Activated CD4-positive, CD25-positive, alpha-beta regulatory T cell (primary cell): Measurements from ENCODE around the gene ZNF646.

Experiments
- DNase-seq, 4 experiments: peaks; one replicate each; lab custom pipeline; 2025; lab: John Stamatoyannopoulos, UW

The ZNF646 gene

DNA sequence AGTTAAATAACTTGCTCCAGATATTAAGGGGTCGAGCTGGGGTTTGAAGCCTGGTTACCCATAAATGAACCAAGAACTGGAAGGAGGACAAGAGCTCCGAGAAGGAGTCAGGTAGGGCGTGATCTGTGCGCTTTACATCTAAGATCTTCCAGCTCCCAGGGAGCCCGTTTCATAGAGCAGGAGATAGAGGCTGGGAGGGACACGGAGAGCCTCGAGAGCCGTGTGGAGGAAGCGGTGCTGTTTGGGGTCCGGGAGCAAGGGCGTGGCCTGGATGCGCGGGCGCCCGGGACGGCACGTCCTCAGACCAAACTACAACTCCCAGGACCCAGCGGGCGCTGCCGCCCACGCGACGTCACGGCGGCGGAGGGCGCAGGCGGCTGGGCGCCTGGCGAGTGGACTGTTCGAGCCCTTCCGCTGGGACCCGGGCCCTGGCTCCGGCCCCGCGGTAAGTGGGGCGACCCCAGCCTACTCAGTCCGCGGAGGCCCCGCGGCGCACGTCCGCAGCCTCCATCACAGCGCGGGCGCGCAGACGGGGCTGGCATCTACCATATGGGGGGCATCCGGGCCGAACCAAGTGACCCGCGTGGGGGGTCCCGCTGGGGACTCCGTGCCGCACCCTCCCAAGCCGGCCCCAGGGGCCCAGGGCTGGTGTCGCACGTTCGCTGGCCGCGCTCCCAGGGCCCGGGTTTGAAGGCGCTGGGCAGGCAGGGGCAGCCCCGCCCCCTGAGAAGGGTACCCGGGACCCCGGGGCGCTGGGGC lies 34.0 kb downstream of the ZNF646 start, which contains the start of gene BCKDK:
Gene BCKDK (plus strand): TSS at position 352 of the 759 bp plus-strand sequence. CDS start 838 bp downstream, outside the sequence.
- peak; percentile 18 to 50 (median 38) for DNase-seq

DNA sequence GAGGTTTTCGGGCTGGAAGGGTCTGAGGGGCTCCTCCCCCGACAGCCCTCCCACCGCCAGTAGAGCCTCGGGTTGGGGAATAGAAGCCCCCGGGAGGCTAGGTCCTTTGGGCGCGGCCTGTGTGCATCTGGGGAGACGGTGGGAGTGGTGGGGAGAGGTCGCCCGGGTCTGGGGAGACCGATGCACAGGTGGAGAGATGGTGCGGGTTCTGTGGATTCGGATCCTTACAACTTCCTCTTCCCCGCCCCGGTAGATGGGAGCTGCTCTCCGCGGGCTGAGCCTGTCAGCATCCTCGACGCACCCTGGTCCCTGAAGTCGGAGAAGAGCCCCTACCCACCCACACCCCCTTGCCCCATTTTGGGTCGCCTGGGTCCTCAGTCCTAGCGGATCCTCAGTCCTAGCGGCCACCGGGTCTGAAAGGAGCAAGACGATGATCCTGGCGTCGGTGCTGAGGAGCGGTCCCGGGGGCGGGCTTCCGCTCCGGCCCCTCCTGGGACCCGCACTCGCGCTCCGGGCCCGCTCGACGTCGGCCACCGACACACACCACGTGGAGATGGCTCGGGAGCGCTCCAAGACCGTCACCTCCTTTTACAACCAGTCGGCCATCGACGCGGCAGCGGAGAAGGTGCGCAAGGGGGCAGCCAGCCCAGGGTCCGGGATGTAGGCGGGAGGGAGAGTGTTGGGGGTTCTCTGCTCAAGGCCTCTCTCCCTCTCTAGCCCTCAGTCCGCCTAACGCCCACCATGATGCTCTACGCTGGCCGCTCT lies 34.8 kb downstream of the ZNF646 start:
- DNase-seq = no peak

DNA sequence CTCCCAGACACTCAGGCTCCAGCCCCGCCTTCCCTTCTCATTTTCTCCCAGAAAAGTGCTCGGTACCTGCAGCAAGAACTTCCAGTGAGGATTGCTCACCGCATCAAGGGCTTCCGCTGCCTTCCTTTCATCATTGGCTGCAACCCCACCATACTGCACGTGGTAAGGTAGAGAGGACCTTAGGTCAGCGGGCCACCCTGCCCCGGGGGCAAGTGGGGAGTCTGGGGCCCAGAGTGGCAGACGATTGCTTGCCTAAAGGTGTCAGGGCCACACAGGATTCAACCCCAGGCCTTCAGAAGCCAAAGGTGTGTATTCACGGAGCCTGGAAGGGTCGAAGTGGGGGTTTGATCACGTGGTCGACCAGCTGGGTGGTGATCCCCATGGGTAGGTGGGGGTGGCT lies 35.4 kb downstream of the ZNF646 start:
- DNase-seq = no peak

DNA sequence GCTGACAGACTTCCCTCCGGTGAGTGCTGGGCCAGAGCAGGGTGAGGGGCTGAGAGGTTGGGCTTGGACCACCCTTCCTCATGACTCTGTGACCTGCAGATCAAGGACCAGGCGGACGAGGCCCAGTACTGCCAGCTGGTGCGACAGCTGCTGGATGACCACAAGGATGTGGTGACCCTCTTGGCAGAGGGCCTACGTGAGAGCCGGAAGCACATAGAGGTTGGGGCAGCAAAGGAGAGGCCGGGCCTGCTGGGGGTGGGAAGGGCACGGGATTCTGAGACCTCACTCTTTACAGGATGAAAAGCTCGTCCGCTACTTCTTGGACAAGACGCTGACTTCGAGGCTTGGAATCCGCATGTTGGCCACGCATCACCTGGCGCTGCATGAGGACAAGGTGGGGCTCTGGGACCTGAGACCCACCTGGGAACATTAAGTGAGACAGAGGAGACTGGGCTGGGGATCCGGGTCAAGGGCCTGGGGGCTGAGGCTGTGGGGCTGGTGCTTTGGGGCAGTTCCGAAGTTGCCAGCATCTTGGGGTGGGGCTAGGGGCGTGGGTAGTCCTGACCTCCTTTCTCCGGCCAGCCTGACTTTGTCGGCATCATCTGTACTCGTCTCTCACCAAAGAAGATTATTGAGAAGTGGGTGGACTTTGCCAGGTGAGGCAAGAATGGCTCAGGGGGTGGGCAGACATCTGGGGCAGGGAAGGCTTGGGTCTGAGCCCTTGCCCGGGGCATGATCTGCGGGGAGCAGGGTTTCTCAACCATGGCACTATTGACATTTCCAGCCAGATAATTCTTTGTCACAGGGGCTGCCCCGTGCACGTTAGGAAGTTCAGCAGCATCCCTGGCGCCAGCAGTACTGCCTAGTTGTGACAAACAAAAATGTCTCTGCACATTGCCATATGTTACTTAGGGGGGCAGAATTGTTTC lies 36.1 kb downstream of the ZNF646 start:
- DNase-seq = no peak

DNA sequence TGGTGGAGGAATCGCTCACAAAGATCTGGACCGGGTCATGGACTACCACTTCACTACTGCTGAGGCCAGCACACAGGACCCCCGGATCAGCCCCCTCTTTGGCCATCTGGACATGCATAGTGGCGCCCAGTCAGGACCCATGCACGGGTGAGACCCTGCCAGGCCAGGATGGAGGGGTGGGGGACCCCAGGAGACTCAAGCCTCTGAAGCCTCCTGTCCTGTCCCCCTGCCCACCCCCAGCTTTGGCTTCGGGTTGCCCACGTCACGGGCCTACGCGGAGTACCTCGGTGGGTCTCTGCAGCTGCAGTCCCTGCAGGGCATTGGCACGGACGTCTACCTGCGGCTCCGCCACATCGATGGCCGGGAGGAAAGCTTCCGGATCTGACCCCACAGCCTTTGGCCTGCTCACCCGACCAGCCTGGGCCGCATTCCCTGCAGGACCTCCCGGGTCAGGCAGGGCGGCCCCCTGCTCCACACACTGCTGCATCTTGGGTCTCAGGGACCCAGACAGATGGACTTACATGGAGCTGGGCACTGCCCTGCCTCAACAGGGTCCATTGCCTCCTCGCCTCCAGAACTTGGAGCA lies 37.8 kb downstream of the ZNF646 start:
- DNase-seq = no peak

DNA sequence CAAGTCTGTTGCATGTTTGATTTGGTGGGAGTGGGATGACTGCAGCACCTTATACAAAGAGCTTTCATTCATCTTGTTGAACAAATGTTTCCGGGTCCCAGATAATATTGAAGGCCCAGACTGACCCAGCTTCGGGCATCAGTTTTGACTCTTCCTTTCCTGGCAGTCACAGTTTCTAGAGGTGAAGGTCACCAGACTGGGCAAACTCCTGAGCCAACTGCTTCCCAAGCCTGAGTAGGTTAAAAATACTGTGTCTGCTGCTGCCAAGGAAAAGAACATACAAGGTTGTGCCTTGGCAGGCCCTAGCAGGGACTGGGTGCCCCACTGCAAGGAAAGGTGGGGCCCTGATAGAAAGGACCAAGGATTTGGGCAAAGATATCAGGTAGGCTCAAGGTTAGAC lies 38.5 kb downstream of the ZNF646 start:
- no peak for DNase-seq

DNA sequence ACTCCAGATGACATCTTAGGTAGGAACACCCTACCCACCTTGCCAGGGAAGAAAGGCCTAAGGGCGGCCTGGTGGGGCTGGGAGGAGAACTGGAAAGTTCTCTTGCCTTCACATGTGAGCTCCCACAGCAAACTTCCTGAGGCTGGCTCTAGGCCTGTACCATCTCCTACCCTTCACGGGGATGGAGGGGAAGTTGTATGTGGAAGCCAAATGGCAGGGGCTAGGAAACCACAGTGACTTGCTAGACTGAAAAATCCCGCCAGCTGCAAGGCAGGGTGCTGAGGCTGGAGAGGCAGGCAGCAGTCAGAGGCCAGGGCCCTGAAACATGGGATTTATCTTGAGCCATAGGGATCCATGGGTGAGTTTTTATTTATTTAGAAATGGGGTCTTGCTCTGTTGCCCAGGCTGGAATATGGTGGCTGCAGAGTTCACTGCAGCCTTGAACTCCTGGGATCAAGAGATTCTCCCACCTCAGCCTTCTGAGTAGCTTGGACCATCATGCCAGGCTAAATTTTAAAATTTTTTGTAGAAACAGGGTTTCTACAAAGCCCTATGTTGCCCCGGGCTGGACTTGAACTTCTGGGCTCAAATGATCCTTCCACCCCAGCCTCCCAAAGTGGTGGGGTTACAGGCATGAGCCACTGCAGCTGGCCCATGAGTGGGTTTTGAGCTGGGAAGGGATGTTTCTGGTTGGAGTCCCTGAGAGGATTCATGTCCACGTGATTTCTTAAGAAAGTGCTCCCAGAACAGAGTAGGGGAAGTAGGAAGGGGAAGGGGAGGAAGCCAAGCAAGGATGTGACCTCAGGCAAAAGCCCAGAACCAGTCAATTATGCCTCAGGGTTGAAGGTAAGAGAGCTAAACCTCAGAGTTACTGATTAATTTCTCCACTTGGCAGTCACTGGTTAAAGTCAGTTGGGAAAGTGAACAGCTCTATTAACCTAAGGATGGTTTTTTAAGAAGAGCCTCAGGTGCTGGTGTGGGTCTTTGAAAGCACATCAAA lies 39.2 kb downstream of the ZNF646 start:
- DNase-seq = no peak

DNA sequence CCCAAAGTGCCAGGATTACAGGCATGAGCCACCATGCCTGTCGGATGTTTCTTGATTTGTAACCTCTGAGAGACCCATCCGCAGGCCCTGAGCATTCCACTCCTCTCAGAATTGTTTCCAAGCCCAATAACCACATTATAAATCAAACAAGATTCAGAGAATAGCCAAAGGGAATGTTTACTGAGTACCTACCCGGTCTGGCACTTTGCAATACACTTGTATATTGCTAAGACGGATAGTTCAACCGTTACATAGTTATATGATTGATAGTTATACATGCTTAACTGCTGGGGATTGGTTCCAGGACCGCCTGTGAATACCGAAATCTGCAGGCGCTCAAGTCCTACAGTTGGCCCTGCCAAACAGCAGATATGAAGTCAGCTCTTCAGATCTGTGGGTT lies 40.2 kb downstream of the ZNF646 start:
- DNase-seq = no peak

DNA sequence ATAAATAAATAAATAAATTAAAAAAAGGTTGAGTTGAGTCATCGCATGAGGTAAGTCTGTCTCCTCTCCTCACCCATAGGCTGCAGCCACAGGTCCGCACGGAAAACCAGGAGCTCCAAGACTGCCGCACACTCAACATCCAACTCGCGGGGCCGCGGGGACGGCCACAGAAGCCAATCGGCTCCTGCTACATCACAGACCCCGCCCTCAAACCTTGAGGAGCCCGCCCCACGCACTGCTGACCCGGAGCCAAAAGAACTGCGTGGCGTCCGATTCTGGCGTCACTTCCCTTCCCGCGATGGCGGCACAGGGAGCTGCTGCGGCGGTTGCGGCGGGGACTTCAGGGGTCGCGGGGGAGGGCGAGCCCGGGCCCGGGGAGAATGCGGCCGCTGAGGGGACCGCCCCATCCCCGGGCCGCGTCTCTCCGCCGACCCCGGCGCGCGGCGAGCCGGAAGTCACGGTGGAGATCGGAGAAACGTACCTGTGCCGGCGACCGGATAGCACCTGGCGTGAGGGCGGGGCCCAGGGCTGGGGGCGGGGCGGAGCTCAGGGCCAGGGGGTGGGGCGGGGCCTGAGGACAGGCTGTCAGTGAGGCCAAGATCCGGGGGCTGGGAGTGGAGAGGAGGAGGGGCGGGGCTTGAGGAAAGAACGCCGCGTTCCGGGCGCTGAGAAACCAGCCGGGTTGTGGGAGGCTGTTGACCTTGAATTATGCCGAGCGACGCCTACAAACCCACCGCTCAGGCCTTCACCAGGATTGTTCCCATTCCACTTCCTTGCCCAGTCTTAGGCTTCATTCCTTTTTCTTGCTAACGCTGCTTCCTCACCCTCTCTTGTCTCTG lies 43.4 kb downstream of the ZNF646 start, which contains the start of gene KAT8:
Gene KAT8 (plus strand): TSS at position 281 of the 839 bp plus-strand sequence. CDS start 18 bp downstream, at position 299.
- DNase-seq = peak; percentile 89 to 94 (median 94)

DNA sequence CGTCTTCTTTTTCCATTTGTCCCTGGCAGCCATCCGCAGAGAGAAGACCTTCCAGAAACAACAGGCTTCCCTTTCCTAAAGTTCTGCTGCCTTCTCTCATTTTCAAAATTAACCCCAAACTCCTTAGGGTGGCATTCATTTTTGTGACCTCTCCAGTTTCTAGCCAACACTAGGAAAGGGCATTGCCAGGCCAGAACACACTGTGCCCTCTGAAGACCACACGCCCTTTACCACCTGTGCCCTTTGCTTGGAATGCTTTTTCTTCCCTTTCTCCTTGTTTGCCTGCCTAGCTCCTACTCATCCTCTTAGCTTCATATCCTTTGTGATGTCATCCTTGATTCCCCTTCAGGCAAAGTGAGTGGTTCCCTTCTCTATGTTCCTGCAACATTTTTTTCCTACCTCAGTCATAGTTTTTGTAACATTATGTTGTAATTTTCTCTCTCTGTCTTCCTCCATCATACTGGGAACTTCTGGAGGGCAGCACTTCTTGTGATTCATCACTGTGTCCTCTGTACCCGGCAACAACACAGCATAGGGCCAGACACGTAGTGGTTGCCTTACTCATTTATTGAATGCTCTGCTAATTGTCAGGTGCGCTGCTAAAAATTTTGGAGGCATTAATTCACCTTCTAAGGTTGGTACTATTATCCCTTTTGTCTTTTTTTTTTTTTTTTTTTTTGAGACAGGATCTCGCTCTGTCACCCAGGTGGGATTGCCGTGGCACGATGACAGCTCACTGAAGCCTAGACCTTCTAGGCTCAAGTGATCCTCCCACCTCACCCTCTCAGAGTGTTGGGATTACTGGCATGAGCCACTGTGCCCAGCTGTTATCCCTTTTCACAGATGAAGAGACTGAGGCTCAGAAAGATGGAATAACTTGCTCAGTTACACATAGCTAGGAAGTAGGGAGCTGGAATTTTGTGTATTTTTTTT lies 44.3 kb downstream of the ZNF646 start:
- no peak for DNase-seq

DNA sequence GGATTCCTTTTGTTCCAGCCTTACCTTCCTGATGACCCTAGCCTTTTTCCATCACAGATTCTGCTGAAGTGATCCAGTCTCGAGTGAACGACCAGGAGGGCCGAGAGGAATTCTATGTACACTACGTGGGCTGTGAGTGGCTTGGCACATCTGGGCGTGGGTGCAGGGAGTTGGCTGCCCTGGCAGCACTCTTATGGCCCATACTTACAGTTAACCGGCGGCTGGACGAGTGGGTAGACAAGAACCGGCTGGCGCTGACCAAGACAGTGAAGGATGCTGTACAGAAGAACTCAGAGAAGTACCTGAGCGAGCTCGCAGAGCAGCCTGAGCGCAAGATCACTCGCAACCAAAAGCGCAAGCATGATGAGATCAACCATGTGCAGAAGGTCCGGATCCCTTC lies 45.9 kb downstream of the ZNF646 start:
- no peak for DNase-seq

DNA sequence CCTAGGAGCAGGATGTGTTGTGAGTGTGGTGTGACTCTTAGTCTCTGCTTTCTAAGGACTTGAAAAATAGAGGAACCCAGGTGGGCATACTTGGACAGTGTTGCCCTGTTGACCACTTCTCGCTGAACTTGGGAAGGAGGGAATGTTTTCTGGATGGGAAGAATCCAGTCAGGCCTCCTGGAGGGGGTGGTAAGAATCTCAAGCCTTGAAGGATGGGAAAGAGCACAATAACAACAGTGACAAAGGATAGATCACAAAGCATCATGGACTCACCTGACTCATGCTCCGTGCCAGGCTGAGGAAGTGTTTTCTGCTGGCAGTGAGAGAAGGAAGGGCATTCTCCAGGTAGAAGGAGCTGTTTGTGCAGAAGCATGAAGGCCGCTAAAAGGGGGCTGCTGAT lies 51.6 kb downstream of the ZNF646 start:
- no peak for DNase-seq

DNA sequence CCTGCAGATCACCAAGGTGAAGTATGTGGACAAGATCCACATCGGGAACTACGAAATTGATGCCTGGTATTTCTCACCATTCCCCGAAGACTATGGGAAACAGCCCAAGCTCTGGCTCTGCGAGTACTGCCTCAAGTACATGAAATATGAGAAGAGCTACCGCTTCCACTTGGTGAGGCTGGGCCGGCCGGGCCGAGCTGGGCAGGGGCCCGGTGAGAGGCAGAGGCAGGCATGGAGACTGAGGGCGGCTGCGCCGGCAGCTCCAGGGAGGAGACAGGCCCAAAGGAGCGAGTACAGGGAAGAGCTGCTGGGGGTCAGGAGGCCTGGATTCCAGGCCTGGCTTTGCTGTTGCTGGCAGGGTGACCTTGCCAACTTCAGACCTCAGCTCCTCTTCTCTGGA lies 53.0 kb downstream of the ZNF646 start:
- no peak for DNase-seq

DNA sequence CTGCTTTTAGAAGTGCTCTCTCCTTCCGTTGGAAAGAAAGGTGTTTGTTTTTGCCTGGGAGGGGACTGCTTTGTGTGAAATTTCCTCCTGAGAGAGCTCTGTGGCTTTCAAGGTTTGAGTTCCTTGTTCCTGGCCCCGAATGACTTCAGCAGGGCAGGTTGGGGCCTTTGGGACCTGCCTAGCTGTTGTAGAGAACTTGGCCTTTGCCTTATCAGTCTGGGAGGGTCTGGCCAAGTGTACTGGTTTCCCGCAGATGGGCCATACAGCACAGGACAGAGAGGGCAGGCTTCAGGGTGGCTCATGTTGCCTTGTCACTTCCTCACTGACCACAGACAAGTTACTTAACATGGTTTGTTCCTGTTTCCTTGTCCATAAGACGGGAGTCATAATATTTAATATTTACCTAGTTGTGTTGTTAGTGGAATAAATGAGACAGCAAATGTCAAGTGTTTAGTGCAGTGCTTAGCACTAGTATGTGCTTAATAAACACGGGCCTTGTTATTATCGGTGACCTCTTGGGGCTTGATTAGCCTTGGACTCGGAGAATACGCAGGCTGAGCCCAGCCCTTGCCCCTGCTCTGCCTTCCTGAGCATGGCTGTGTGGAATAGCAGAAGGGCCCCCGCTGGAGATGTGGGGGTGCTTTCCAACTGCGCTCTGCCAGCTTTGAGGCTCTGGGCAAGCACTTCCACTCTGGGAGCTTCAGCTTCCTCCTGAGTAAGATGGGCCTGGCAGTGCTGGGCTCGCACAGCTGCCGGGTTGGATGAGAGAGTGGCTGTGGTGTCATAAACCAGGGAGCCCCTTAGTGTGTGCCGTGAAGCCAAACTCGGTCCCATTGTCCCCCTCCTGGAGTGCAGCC lies 54.7 kb downstream of the ZNF646 start:
- DNase-seq = no peak

DNA sequence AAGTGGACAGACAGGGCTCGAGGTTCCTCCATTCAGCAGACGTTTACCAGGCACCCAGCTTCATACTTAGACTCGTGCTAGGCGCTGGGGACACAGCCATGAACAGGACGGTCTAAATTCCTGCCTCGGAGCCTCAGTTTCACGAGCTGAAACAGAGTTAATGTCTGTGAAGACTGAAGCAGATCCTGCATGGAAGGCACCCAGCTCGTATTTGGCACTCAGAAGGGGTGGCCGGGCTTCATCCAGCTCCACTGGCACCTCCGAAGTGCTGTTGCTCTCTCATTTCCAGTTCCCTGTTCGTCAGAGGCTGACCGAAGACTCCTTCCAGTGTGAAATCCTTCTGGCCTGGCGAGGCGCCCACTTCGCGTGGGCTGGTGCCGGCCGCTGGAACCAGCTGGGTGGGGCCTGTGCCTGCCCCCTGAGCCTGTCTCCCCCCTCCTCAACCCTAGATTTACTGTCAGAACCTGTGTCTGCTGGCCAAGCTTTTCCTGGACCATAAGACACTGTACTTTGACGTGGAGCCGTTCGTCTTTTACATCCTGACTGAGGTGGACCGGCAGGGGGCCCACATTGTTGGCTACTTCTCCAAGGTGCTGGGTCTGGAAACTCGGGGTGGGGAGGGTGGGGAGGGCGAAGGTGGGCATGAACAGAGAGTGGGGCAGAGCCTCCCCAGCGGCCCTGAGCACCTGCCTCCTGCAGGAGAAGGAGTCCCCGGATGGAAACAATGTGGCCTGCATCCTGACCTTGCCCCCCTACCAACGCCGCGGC lies 55.5 kb downstream of the ZNF646 start:
- DNase-seq = no peak

DNA sequence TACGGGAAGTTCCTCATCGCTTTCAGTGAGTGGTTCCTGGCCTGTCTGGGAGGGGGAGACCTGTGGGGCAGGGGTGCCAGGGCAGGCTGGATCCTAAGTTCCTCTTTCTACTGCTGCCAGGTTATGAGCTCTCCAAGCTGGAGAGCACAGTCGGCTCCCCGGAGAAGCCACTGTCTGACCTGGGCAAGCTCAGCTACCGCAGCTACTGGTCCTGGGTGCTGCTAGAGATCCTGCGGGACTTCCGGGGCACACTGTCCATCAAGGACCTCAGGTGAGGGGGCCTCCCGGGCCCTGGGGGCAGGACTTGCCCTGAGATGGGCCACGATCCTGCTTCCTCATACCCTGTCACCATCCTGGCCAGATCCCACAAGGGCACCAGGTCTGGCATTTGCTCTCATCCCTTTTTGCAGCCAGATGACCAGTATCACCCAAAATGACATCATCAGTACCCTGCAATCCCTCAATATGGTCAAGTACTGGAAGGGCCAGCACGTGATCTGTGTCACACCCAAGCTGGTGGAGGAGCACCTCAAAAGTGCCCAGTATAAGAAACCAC lies 56.2 kb downstream of the ZNF646 start:
- DNase-seq = no peak
